Measurements from ENCODE around the gene APPBP2.

GRCh38 chr17:60436676-60437075, 89.4 kb downstream of the APPBP2 start:
- TF ChIP-seq CTCF (IDR thresholded peaks at IDR 0.05; ENCODE audit: extremely low read depth in 1 of 2, insufficient read depth in 1 of 2, low read depth in 1 of 2, low read length in 2 of 2) (no peak), POLR2A (IDR thresholded peaks at IDR 0.05; ENCODE audit: low read depth, low read length) (no peak), POLR2AphosphoS5 (IDR thresholded peaks at IDR 0.05; ENCODE audit: insufficient read depth, low read depth, low read length) (no peak), EZH2 (IDR thresholded peaks at IDR 0.05; ENCODE audit: borderline replicate concordance, low read depth, low read length, severe bottlenecking) (no peak), MYC (IDR thresholded peaks at IDR 0.05; ENCODE audit: low read depth, low read length) (no peak), GATA2 (IDR thresholded peaks at IDR 0.05; ENCODE audit: insufficient read depth, insufficient read length, low read depth, low read length) (no peak), JUN (IDR thresholded peaks at IDR 0.05; ENCODE audit: borderline replicate concordance, insufficient read depth, insufficient read length, low read depth) (no peak)
- TF ChIP-seq, protein P1, sequence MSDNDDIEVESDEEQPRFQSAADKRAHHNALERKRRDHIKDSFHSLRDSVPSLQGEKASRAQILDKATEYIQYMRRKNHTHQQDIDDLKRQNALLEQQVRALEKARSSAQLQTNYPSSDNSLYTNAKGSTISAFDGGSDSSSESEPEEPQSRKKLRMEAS (IDR thresholded peaks at IDR 0.05; ENCODE audit: insufficient read depth, insufficient read length), result no peak
